Non-pigmented ciliary epithelial cell (primary cell): ENCODE data around the gene MIOS.
"Not testable (repeated sequence)": the region's sequence is repeated elsewhere in the genome, so short reads cannot be mapped to it uniquely, and the experiment has no call there.

Experiments
- DNase-seq: peaks from one replicate; pipeline ENCODE4 v3.0.0-alpha.2; 2010; ENCODE audit warnings: low read depth

MIOS gene

DNA sequence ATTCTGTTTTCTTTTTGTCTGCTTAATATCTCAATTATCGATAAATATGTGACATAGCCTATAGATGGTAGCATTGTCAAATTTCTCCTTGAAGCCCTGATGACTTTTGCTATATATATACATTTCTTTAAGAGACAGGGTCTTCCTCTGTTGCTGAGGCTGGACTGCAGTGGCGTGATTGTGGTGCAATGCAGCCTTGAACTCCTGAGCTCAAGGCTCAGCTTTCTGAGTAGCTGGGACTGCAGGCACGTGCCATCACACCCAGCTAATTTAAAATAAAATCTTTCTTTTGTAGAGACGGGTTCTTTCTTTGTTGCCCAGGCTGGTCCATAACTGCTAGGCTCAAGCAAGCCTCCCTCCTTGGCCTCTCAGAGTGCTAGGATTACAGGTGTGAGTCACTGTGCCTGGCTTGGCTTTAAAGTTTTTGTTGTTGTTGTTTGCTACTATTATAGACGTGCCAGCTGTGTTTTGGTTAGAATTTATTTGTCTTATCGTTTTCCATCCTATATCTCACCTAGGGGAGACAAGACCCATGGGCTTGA is 80.9 kb downstream of the MIOS start:
- no peak for DNase-seq

DNA sequence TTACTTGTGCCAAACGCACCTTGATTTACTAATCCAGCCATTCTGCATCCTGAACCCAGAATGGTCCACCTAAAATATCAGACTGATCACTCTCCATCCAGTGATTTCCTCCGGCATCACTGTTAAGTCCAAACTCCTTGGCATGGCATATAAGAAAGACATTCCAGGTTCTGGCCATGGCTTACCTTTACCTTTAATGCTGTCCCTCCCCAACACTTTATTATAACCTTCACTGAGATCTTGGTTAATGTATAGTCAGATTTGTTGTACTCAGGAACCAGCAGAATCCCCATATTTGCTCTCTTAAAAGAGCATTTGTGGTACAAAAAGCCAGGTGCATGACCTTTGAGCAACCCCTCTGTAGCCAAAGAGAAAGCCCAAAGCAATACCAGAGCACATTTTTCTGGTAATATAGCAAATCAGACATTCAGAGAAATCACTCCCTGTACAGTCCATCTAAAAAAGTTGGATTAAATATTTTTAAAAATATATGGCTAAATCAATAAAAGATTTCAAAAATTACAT is 84.1 kb downstream of the MIOS start:
- DNase-seq = no peak

DNA sequence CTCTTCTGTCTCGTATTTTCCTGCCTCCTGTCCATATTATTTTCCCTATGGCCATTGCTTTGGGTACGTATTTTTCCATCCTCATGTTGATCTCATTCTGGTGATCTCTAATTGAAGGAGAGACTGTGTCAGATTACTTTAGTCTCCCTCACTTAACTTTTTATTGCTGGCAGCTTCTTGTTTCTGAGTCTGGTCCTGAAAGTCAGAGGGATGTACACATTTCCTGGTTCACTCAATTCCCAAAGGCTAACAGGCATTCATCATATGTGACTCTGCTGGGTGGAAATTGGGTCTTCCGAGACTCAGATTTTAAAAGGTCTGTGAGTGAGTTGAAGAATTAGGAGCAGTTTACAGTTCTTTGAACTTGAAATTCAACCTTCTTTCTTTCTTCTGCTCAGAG is 84.8 kb downstream of the MIOS start:
- DNase-seq = no peak

DNA sequence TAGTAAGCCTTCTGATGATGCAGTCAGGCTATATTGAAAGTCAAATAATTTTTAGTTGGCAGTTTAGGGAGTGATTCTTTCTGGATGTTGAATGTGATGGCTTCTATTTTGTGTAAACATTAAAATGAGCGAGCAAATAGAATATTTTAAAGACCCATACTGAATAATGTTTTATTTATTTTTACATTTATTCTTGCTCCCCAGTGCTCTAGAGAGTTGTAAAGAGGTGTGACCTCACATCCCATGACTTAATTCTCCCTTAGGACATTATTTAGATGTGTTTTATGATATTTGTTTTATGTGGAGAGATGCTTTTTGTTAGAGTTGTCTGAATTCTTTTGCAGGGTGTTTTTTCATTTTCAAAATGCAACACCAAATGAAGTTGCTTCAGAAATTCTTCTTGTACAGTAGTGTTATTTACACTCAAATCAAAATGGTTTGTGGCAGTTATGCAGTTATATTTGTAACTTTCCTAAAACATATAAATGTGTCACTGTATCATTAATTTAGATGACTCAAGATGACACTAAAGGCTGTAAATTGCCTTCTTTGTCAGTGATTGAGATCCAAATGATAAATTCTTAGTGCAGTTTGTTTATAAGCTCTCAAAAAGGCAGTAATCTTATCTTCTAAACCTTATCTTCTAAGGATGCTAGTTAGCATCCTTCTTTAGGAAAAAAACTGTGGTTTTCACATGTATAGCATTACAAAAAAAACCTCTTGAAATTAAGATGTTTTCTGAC is 86.3 kb downstream of the MIOS start:
- no peak for DNase-seq

DNA sequence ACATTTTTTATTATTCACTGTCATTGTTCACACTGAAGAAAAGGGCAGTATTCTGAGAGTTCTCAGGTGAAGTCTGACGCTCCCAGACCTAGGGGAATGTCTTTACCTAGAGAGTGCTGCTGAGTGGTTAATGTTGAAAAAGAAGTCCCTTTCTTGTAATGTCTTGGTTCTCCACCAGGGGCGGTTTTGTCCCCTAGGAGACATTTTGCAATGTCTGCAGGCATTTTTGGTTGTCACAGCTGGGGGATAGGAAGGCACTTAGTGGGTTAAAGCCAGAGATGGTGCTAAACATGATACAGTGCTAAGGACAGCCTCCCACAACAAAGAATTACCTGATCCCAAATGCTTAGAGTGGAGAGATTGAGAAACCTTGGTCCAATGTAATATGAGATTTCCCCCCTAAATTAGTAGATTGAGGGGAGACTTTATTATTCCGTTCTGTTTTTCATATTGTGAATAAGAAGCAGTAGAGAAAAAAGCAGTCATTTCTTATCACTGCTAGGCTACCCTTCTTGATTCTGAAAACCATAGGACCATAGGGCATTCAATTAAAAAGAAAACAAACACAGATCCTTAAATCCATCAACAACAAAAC is 87.0 kb downstream of the MIOS start:
- DNase-seq = no peak

DNA sequence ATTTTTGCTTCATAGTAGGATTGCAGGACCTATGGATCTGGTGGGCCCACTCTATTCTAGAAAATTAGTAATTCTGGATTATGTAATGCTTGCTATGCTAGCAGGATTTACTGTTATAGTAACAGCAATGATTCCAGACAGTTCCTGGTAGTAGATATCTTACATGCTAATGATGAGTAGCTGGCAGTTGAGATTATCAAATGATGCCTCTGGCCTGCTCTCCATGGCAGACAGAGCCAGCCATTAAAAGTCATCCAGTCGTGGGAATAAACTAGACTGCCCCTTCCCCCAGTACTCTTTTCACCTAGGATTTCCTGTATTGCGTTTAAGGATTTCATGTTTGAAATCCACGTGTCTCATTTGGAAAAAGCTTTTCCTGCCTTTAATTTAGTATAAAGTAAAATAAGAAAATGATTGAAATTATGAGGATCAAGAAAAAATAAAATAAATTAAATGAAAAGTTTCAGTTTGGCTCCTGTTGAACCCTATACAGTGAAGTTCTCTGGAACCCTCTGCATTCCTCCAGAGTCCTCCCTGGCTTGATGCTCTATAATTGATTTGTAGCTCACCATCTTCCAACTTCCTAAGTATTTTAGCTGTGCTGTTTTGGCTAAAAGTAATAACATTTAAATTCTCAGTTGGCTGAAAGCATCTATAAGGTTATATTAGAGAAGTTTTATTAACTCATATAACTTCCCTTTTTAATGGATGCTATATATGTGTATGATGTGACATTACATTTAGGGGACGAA is 88.5 kb downstream of the MIOS start:
- DNase-seq = no peak

DNA sequence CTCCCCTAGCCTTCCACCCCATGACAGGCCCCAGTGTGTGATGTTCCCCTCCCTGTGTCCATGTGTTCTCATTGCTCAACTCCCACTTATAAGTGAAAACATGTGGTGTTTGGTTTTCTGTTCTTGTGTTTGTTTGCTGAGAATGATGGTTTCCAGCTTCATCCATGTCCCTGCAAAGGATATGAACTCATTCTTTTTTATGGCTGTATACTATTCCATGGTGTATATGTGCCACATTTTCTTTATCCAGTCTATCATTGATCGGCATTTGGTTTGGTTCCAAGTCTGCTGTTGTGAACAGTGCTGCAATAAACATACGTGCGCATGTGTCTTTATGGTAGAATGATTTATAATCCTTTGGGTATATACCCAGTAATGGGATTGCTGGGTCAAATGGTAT is 89.8 kb downstream of the MIOS start:
- DNase-seq = not testable (repeated sequence)
